ENCODE data around the gene PPM1F. TPM values are rescaled to one million over a fixed set of nuclear protein-coding genes. Genes with fewer than 3 reads are reported as not detected.

The PPM1F gene
- total RNA-seq, 1 experiment from 2014 or later, result 28.6 TPM

DNA sequence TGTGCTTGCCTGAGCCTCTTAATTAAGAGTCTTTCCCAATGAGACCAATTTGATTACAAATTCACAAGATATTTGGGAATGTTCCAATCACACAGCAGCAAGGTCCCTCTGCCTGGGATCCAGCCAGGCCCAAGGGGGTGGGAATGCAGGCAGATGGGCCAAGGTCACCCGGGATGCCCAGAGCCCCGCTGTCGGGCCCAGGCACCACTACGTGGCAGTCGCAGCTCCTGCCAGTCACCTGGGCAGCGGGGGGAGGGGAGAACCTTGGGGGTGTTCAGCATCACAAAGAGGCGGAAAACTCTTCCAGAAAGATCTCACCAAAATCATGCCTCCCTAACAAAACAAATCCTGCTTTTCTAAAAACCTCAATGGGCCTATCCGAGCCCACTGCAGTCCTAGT lies 30.9 kb downstream of the PPM1F start (continued):
- TF ChIP-seq, protein P1, sequence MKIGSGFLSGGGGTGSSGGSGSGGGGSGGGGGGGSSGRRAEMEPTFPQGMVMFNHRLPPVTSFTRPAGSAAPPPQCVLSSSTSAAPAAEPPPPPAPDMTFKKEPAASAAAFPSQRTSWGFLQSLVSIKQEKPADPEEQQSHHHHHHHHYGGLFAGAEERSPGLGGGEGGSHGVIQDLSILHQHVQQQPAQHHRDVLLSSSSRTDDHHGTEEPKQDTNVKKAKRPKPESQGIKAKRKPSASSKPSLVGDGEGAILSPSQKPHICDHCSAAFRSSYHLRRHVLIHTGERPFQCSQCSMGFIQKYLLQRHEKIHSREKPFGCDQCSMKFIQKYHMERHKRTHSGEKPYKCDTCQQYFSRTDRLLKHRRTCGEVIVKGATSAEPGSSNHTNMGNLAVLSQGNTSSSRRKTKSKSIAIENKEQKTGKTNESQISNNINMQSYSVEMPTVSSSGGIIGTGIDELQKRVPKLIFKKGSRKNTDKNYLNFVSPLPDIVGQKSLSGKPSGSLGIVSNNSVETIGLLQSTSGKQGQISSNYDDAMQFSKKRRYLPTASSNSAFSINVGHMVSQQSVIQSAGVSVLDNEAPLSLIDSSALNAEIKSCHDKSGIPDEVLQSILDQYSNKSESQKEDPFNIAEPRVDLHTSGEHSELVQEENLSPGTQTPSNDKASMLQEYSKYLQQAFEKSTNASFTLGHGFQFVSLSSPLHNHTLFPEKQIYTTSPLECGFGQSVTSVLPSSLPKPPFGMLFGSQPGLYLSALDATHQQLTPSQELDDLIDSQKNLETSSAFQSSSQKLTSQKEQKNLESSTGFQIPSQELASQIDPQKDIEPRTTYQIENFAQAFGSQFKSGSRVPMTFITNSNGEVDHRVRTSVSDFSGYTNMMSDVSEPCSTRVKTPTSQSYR (CRISPR knock-in tag; IDR thresholded peaks at IDR 0.05), result no peak
- no peak for TF ChIP-seq EMX1 (CRISPR knock-in tag; IDR thresholded peaks at IDR 0.05)
- TF ChIP-seq, protein P2, sequence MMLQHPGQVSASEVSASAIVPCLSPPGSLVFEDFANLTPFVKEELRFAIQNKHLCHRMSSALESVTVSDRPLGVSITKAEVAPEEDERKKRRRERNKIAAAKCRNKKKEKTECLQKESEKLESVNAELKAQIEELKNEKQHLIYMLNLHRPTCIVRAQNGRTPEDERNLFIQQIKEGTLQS (CRISPR knock-in tag; conservative IDR thresholded peaks at IDR 0.05), result no peak

DNA sequence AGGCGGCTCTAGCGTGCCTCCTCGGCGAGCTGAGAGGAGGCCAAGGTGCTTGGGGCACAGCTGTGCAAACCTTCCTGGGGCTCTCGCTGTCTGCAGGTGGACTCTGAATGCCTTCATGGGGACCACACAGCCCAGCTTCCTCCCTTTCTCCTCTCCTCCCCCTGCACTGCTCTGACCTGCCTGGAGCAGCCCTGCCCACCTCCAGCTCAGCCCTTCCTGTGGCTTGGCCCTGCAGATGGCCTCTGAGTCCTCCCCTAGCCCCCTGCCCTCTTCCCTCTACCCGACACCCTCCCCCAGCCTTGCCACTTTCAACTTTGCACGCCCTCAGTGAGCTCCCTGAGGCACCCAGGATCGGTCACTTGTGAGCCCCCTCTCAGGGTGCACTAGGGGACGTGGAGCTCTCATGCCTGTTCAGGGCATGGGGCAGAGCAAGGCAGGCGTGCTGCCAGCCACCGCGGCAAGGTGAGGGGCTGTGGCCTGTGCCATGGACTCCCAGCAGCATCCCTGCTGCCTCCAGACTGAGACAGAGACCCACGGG lies 31.4 kb downstream of the PPM1F start:
- ChIA-PET POLR2A (no interaction called here), CTCF (interaction anchor here (0.7 to 3.5 kb wide), 10 partner anchors 9 to 292 kb away, joined by 3 to 39 read pairs (median 6); partner anchors contain the start of genes MAPK1, PPM1F and YDJC)
- Mint-ChIP-seq H3K9me3 (no peaks in the 10 kb centered on the region), H3K4me1 (peaks cover 63% of the 10 kb centered on the region), H3K4me3 (no peak overlapping the region), H3K27ac (peak overlapping the region; percentile 96), H3K27me3 (ENCODE audit: low read depth) (no peaks in the 10 kb centered on the region), H3K36me3 (0 out of 2 replicates have a peak, but pooled peaks cover 3% of the 10 kb centered on the region)
- ATAC-seq (peak; percentile 54), DNase-seq (ENCODE audit: low spot score) (peak; percentile 37)
- no peak for TF ChIP-seq MXD4 (CRISPR knock-in tag; IDR thresholded peaks at IDR 0.05; ENCODE audit: borderline replicate concordance)
- no peak for TF ChIP-seq JAZF1 (CRISPR knock-in tag; IDR thresholded peaks at IDR 0.05)
- peak; percentile 81; the same call in 1 of the 2 replicates for TF ChIP-seq ZNF263 (CRISPR knock-in tag; IDR thresholded peaks at IDR 0.05; ENCODE audit: low read depth)
- TF ChIP-seq TCF7 (CRISPR knock-in tag; IDR thresholded peaks at IDR 0.05; ENCODE audit: low read depth), result no peak
- 0 out of 2 replicates have a peak, but pooled peaks have one; percentile 5 for TF ChIP-seq ZNF121 (CRISPR knock-in tag; IDR thresholded peaks at IDR 0.05)
- TF ChIP-seq, protein P1 (CRISPR knock-in tag; IDR thresholded peaks at IDR 0.05), result peak; percentile 14; the same call in 1 of the 2 replicates
- no peak for TF ChIP-seq TEAD1 (CRISPR knock-in tag; IDR thresholded peaks at IDR 0.05)
- TF ChIP-seq, protein P3, sequence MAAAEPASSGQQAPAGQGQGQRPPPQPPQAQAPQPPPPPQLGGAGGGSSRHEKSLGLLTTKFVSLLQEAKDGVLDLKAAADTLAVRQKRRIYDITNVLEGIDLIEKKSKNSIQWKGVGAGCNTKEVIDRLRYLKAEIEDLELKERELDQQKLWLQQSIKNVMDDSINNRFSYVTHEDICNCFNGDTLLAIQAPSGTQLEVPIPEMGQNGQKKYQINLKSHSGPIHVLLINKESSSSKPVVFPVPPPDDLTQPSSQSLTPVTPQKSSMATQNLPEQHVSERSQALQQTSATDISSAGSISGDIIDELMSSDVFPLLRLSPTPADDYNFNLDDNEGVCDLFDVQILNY (CRISPR knock-in tag; IDR thresholded peaks at IDR 0.05), result no peak
- peak; percentile 49 for TF ChIP-seq ZNF423 (CRISPR knock-in tag; IDR thresholded peaks at IDR 0.05)
- no peak for TF ChIP-seq FOXP1 (CRISPR knock-in tag; IDR thresholded peaks at IDR 0.05; ENCODE audit: borderline replicate concordance)
- TF ChIP-seq SMAD3 (CRISPR knock-in tag; IDR thresholded peaks at IDR 0.05; ENCODE audit: borderline replicate concordance), result no peak
- no peak for TF ChIP-seq ZNF416 (CRISPR knock-in tag; IDR thresholded peaks at IDR 0.05)

DNA sequence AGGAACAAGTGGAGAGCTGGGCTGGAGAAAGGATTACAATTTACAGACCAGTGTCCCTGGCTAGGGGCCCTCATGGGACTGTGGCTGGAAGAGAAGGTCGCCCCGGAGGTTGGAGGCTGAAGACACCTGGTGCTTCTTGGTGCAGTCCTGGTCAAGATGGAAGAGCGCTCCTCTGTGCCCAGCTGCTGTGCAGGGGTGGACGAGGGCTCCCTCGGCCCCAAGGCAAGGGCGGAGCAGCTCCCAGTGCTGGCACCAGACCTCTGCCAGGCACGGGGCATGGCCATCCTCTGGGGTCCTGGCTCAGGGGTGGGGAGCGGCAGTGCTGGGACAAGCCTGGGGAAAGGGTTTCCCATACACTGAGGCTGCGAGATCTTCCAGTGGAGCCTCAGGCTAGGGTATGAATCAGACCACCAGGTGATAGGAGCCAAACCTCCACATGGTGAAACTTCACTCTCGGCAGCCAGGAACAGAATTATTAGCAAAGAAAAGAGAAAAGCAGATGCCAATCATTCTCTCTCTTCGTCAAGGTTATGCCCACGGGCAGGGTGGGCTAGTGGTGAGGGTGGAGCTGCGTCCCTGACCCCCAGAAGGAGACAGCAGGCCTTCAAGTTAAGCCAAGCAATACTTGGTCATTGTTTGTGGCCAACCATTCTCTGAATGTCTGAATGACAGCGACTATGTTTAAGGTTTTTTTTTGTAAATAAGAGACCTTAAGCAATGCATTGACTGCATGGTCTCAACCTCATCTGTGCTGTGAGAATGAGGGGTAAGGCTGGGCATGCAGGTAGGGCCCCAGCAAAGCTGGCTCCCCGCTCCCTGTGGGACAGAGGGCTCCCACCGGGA lies 32.1 kb downstream of the PPM1F start:
- H3K4me3 Mint-ChIP-seq, result no peak overlapping the region
- no peaks in the 10 kb centered on the region for H3K9me3 Mint-ChIP-seq
- peak overlapping the region; percentile 96 for H3K27ac Mint-ChIP-seq
- no peaks in the 10 kb centered on the region for H3K27me3 Mint-ChIP-seq (ENCODE audit: low read depth)
- ChIA-PET POLR2A (no interaction called here), CTCF (interaction anchor here (0.7 to 3.5 kb wide), 11 partner anchors 8 to 213 kb away, joined by 3 to 39 read pairs (median 5); partner anchors contain the start of genes MAPK1 and PPM1F)
- ATAC-seq (no peak), DNase-seq (ENCODE audit: low spot score) (no peak)
- H3K4me1 Mint-ChIP-seq, result peaks cover 56% of the 10 kb centered on the region
- 0 out of 2 replicates have a peak, but pooled peaks cover 3% of the 10 kb centered on the region for H3K36me3 Mint-ChIP-seq
- TF ChIP-seq NR1H2 (CRISPR knock-in tag; IDR thresholded peaks at IDR 0.05) (no peak), FOXK1 (CRISPR knock-in tag; IDR thresholded peaks at IDR 0.05) (no peak), GTF2I (CRISPR knock-in tag; conservative IDR thresholded peaks at IDR 0.05) (no peak)
- TF ChIP-seq, protein P4, sequence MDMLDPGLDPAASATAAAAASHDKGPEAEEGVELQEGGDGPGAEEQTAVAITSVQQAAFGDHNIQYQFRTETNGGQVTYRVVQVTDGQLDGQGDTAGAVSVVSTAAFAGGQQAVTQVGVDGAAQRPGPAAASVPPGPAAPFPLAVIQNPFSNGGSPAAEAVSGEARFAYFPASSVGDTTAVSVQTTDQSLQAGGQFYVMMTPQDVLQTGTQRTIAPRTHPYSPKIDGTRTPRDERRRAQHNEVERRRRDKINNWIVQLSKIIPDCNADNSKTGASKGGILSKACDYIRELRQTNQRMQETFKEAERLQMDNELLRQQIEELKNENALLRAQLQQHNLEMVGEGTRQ (CRISPR knock-in tag; IDR thresholded peaks at IDR 0.05), result no peak
- TF ChIP-seq, protein P5, sequence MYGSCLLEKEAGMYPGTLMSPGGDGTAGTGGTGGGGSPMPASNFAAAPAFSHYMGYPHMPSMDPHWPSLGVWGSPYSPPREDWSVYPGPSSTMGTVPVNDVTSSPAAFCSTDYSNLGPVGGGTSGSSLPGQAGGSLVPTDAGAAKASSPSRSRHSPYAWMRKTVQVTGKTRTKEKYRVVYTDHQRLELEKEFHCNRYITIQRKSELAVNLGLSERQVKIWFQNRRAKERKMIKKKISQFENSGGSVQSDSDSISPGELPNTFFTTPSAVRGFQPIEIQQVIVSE (CRISPR knock-in tag; IDR thresholded peaks at IDR 0.05; ENCODE audit: borderline replicate concordance), result no peak
